Neutrophil (primary cell): ENCODE data around the gene PRKCI.
A peak's percentile ranks its signal among the peaks of the same experiment; 100 is the strongest.

Source experiments
- H3K27ac ChIP-seq: fragments of 200-600 bp; sonication (generic); 2 replicates; pipeline ENCODE4 v1.5.1; 2016; ENCODE audit warnings: mild to moderate bottlenecking, moderate library complexity
- H3K27me3 ChIP-seq: fragments of 200-600 bp; sonication (generic); 2 replicates; pipeline ENCODE4 v1.6.0; 2016; ENCODE audit warnings: mild to moderate bottlenecking
- H3K36me3 ChIP-seq: fragments of 200-600 bp; sonication (generic); 2 replicates; pipeline ENCODE4 v1.5.1; 2017
- H3K4me1 ChIP-seq, 2 experiments: fragments of 200-600 bp in 1 of 2; sonication (generic) in 1 of 2; 1 replicate in 1 of 2; 2 replicates in 1 of 2; pipeline versions ENCODE4 v1.5.1 to v1.6.1; 2013 to 2016; ENCODE audit warnings: low read depth in 1 of 2, low read length in 1 of 2, mild to moderate bottlenecking in 1 of 2, moderate library complexity in 1 of 2; ENCODE audit not compliant: control insufficient read depth in 1 of 2, insufficient read depth in 1 of 2
- H3K4me3 ChIP-seq, 2 experiments: fragments of 200-600 bp in 1 of 2; sonication (generic) in 1 of 2; 1 replicate in 1 of 2; 2 replicates in 1 of 2; pipeline ENCODE4 v1.5.1; 2013 to 2016; ENCODE audit warnings: low read depth in 1 of 2, low read length in 1 of 2, mild to moderate bottlenecking in 1 of 2, moderate library complexity in 1 of 2
- H3K9me3 ChIP-seq: fragments of 200-600 bp; sonication (generic); 2 replicates; pipeline ENCODE4 v1.5.1; 2016
- TF ChIP-seq, protein P1 (sequence below): fragments of 200-600 bp; sonication (generic); IDR thresholded peaks from 2 replicates; pipeline ENCODE4 v1.5.1; 2016; ENCODE audit warnings: antibody characterized with exemption

PRKCI gene

DNA sequence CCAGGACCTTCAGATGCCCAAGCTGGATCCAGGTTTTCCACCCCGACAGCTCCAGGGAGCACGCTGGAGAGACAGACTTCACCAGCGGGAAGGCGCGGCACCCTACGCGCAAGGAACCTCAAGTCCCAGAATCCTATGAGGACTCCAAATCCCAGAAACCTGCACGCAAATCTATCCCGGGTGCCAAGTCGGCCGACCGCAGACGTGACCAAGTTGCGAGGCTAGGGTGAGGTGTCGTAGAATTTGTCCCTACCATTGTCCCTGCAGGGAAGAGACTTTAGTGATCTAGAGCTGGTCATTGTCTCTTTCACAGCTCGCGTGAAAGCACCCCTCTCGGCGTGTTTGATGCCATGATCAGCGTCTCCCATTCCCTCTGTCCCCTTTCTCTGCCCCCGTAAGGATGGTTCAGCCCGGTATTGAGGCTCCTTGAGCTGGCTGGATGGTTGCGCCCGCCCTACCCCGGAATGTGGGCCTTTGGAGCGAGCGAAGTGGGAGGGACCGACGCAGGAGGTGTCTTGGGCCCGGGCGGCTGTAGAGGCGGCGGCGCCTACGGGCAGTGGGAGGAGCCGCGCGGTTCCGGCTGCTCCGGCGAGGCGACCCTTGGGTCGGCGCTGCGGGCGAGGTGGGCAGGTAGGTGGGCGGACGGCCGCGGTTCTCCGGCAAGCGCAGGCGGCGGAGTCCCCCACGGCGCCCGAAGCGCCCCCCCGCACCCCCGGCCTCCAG lies at the start of gene PRKCI:
TSS of gene PRKCI (plus strand) at position 501 of the 723 bp plus-strand sequence. CDS start 246 bp downstream, outside the sequence.
- Histone ChIP-seq H3K27ac (peak within 1 kb of the TSS; percentile 42), H3K4me1 (peaks cover 12 to 15% of the 10 kb centered on the region in 2 experiments), H3K4me3 (peak within 1 kb of the TSS; percentile 72 to 82), H3K27me3 (no peaks in the 10 kb centered on the region), H3K36me3 (no peaks in the 10 kb centered on the region), H3K9me3 (no peaks in the 10 kb centered on the region)
- TF ChIP-seq, protein P1, sequence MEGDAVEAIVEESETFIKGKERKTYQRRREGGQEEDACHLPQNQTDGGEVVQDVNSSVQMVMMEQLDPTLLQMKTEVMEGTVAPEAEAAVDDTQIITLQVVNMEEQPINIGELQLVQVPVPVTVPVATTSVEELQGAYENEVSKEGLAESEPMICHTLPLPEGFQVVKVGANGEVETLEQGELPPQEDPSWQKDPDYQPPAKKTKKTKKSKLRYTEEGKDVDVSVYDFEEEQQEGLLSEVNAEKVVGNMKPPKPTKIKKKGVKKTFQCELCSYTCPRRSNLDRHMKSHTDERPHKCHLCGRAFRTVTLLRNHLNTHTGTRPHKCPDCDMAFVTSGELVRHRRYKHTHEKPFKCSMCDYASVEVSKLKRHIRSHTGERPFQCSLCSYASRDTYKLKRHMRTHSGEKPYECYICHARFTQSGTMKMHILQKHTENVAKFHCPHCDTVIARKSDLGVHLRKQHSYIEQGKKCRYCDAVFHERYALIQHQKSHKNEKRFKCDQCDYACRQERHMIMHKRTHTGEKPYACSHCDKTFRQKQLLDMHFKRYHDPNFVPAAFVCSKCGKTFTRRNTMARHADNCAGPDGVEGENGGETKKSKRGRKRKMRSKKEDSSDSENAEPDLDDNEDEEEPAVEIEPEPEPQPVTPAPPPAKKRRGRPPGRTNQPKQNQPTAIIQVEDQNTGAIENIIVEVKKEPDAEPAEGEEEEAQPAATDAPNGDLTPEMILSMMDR: no peak

DNA sequence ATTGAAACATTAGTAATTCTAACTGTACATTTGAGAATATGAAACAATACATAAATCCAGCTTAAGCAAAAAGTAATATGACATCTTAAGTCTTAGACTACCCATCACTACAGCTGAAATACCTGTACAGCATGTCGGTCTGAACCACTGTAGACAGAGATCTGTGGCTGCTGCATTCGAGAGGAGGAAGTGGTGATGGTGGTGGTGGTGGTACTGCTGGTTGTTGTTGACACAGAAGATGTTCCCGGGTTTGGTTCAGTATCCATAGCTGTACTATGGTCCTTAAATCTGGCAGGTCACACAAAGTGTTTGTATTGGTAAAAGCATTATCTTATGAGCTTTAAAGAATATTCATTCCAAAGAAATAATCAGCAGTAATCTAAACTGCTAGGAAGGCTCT lies 43.6 kb upstream of the PRKCI start:
- peak overlapping the region; percentile 10 to 94 for H3K4me3 ChIP-seq
- H3K27me3 ChIP-seq: no peaks in the 10 kb centered on the region
- H3K27ac ChIP-seq: peak overlapping the region; percentile 97
- TF ChIP-seq, protein P1: no peak
- H3K36me3 ChIP-seq: peaks cover 39% of the 10 kb centered on the region
- no peaks in the 10 kb centered on the region for H3K9me3 ChIP-seq
- peaks cover 32% of the 10 kb centered on the region in 2 experiments for H3K4me1 ChIP-seq

DNA sequence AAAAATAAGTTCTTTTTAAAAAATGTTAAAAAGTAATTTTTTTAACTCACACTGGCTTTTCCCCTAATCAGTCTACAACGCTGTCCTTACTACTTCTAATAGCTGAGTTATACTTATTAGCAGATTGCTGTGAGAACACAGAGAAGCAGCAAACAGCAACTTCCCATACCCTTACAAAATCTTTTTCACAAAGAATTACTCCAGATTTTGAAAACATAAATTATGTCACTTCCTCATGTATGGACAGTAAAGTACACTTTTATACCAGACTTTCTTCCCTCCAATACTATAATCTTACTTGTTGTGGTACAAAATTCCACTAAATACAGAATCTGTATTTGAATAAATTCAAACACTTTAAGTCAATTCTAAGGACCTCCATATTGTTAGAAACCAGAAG lies 42.8 kb upstream of the PRKCI start:
- TF ChIP-seq, protein P1: no peak
- Histone ChIP-seq H3K27ac (peak overlapping the region; percentile 97), H3K4me1 (peaks cover 32% of the 10 kb centered on the region in 2 experiments), H3K27me3 (no peaks in the 10 kb centered on the region), H3K36me3 (peaks cover 35% of the 10 kb centered on the region), H3K9me3 (no peaks in the 10 kb centered on the region), H3K4me3 (peak overlapping the region; percentile 94 to 98)

DNA sequence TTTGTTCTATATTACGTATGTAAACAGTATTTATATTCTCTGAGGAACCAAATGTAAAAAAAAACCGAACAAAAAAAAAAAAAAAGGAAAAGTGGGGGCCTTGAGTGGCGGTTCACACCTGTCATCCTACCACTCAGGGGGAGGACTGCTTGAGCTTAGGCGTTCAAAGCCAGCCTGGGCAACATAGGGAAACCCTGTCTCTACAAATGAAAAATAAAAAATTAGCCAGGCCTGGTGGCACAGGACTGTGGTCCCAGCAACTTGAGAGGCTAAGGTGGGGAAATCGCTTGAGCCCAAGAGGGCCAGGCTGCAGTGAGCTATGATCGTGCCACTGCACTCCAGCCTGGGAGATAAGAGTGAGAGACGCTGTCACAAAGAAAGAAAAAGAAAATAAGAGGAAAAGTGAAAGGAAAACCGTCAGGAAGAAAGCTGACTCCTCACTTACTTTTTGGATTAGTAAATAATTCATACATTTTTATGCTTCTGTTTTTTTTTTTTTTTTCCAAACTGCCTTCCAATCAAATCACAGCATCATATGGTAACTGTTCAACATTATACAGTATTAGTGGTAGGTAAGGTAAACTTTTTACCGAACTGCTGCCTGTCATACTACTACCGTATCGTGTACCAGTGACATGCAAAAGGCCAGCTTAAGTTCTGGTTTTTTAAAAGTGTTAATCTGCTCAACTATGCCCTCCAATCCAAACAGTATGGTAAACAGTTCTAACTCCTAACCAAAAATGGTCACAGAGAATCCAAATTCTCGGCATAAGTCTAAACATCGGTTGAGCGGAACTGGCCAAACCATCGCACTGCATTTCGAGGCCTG lies 41.9 kb upstream of the PRKCI start:
- TF ChIP-seq, protein P1: no peak
- H3K4me1 ChIP-seq: peaks cover 32% of the 10 kb centered on the region in 2 experiments
- peaks cover 27% of the 10 kb centered on the region for H3K36me3 ChIP-seq
- peak overlapping the region; percentile 94 to 98 for H3K4me3 ChIP-seq
- H3K9me3 ChIP-seq: no peaks in the 10 kb centered on the region
- H3K27me3 ChIP-seq: no peaks in the 10 kb centered on the region
- peak overlapping the region; percentile 97 for H3K27ac ChIP-seq

DNA sequence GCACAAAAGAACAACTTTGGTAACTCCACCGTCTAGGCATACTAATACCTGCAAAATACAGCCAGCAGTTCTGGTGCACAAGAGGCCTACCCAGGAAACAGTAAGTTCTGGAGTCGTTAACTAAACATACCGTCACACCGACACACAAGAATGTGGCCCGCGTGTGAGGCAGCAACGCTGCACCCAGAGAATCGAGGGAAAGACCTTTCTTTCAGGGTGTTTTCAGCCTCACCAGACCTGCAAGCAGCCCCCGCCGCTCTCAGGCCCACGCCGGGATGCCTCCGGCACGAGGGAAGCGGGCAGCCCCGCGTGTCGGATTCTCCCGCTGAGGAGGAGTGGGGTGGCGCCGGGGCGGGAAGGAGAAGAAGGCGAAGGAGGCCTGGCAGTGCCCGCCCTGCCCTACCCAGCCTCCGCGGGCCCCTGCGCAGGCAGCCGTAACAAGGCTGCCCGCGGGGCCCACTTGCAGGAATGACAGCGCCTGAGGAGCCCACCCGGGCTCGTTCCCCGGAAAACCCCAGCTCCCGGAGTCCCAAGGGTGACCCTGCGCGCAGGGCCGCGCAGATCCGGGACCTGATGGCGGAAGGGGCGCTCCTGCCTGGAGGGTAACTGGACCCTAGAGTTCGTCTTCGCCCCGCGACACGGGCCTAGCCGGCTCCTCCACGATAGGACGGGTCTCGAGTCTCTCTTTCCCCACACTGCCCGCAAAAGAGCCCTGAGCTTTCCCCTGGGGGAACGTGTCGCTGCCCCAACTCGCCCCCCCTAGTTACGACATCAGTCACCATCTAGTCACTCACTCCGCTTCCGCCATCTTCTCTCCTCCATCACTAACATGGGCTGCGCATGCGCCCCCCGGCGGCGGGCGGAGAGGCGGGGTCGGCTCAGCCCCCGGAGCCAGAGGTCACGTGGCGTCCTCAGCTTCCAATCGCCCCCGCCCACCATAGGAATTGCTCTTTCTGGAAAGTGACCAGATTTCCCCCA lies 41.0 kb upstream of the PRKCI start, which contains the start of gene PHC3:
TSS of gene PHC3 (minus strand) at position 826 of the 978 bp plus-strand sequence. CDS start at position 808, 18 bp downstream.
- Histone ChIP-seq H3K4me3 (peak within 1 kb of the TSS; percentile 94 to 98), H3K27me3 (no peaks in the 10 kb centered on the region), H3K36me3 (peaks cover 18% of the 10 kb centered on the region), H3K4me1 (peaks cover 32% of the 10 kb centered on the region in 2 experiments), H3K27ac (peak within 1 kb of the TSS; percentile 97), H3K9me3 (no peaks in the 10 kb centered on the region)
- TF ChIP-seq, protein P1: peak; percentile 13
